ENCODE measurements around the gene NUB1. TPM values are rescaled to one million over a fixed set of nuclear protein-coding genes. Genes with fewer than 3 reads are reported as not detected.
"Not testable (repeated sequence)": the region's sequence is repeated elsewhere in the genome, so short reads cannot be mapped to it uniquely, and the experiment has no call there.

The NUB1 gene
- 10 to 100 TPM; 51.4 to 70.4 TPM for total RNA-seq

GRCh38 chr7:151341357-151342101 lies at the start of gene NUB1:
TSS of gene NUB1 (plus strand) at chr7:151341812. CDS start at chr7:151345350, 3,538 bp downstream.
- intact Hi-C loops (cut with DNase I, micrococcal nuclease): loop anchor here (1.0 to 10.0 kb wide), 11 partner anchors 9 to 1627 kb away; partner anchors contain the start of genes ABCB8 (in 1 of the 2), ABCF2 (in 1 of the 2), ACTR3C (in 1 of the 2) and GALNT11 (in 1 of the 2)
- POLR2A ChIA-PET: interaction anchor here (0.5 to 1.7 kb wide), 5 partner anchors 8 to 114 kb away, joined by 3 to 8 read pairs (median 3); partner anchors contain the start of gene ABCF2

GRCh38 chr7:151292850-151293249 lies 48.8 kb upstream of the NUB1 start:
- intact Hi-C loops (cut with DNase I, micrococcal nuclease): no loop called here
- POLR2A ChIA-PET: no interaction called here
- CTCF ChIA-PET: interaction anchor here (1.0 kb wide), 1 partner anchor 13 kb away, joined by 4 read pairs; no protein-coding TSS in a partner anchor
- Mint-ChIP-seq H3K4me3 (no peak overlapping the region), H3K4me1 (no peaks in the 10 kb centered on the region), H3K27ac (no peak overlapping the region), H3K36me3 (ENCODE audit: low read depth) (no peaks in the 10 kb centered on the region), H3K9me3 (ENCODE audit: low read depth) (peaks cover 3% of the 10 kb centered on the region), H3K27me3 (peaks cover 12% of the 10 kb centered on the region)
- DNase-seq (no peak), ATAC-seq (no peak)

More at GRCh38 chr7:151341357-151342101, at the start of gene NUB1:
- peak; percentile 82 for ATAC-seq
- Mint-ChIP-seq H3K4me3 (peak within 1 kb of the TSS; percentile 76), H3K9me3 (ENCODE audit: low read depth) (peaks cover 6% of the 10 kb centered on the region), H3K4me1 (peaks cover 46% of the 10 kb centered on the region), H3K27ac (peak within 1 kb of the TSS; percentile 78), H3K27me3 (no peaks in the 10 kb centered on the region), H3K36me3 (ENCODE audit: low read depth) (peaks cover 17% of the 10 kb centered on the region)
- CTCF ChIA-PET: interaction anchor here (0.6 to 4.0 kb wide), 9 partner anchors 9 to 107 kb away, joined by 3 to 45 read pairs (median 7); no protein-coding TSS in a partner anchor
- DNase-seq: peak; percentile 96

- DNase-seq (no peak), ATAC-seq (no peak)
- intact Hi-C loops (cut with DNase I, micrococcal nuclease): no loop called here
- ChIA-PET POLR2A (interaction anchor here (0.7 kb wide), 1 partner anchor 975 kb away, joined by 3 read pairs; no protein-coding TSS in a partner anchor), CTCF (interaction anchor here (0.6 to 1.6 kb wide), 6 partner anchors 9 to 127 kb away, joined by 3 to 5 read pairs (median 4); no protein-coding TSS in a partner anchor)
- H3K4me1 Mint-ChIP-seq: no peaks in the 10 kb centered on the region
- peaks cover 18% of the 10 kb centered on the region for H3K27me3 Mint-ChIP-seq
- peaks cover 3% of the 10 kb centered on the region for H3K9me3 Mint-ChIP-seq (ENCODE audit: low read depth)
- no peak overlapping the region for H3K27ac Mint-ChIP-seq
- H3K4me3 Mint-ChIP-seq: no peak overlapping the region
- H3K36me3 Mint-ChIP-seq (ENCODE audit: low read depth): no peaks in the 10 kb centered on the region
Measured at GRCh38 chr7:151296202-151296992, 45.2 kb upstream of the NUB1 start.

GRCh38 chr7:151298765-151299164 lies 42.8 kb upstream of the NUB1 start:
- ChIA-PET POLR2A (no interaction called here), CTCF (interaction anchor here (0.5 to 1.4 kb wide), 4 partner anchors 17 to 174 kb away, joined by 3 to 4 read pairs (median 3); no protein-coding TSS in a partner anchor)
- H3K9me3 Mint-ChIP-seq (ENCODE audit: low read depth): peaks cover 3% of the 10 kb centered on the region
- DNase-seq: no peak
- no peak for ATAC-seq
- H3K36me3 Mint-ChIP-seq (ENCODE audit: low read depth): no peaks in the 10 kb centered on the region
- peaks cover 21% of the 10 kb centered on the region for H3K27me3 Mint-ChIP-seq
- intact Hi-C loops (cut with DNase I, micrococcal nuclease): no loop called here
- H3K4me1 Mint-ChIP-seq: peaks cover 2% of the 10 kb centered on the region
- H3K27ac Mint-ChIP-seq: no peak overlapping the region
- H3K4me3 Mint-ChIP-seq: no peak overlapping the region

GRCh38 chr7:151299530-151299929 lies 42.1 kb upstream of the NUB1 start:
- CTCF ChIA-PET: interaction anchor here (1.2 to 1.4 kb wide), 3 partner anchors 17 to 175 kb away, joined by 3 to 4 read pairs (median 4); no protein-coding TSS in a partner anchor
- H3K4me3 Mint-ChIP-seq: no peak overlapping the region

GRCh38 chr7:151299940-151300645 lies 41.5 kb upstream of the NUB1 start:
- H3K27ac Mint-ChIP-seq: no peak overlapping the region
- no peaks in the 10 kb centered on the region for H3K36me3 Mint-ChIP-seq (ENCODE audit: low read depth)
- CTCF ChIA-PET: interaction anchor here (0.6 to 1.2 kb wide), 2 partner anchors 130 to 169 kb away, joined by 4 read pairs; no protein-coding TSS in a partner anchor
- DNase-seq (no peak), ATAC-seq (no peak)
- intact Hi-C loops (cut with DNase I, micrococcal nuclease): loop anchor here in 1 of 2 experiments (5.0 kb wide), 1 partner anchor 128 kb away; no protein-coding TSS in a partner anchor
- H3K27me3 Mint-ChIP-seq: peaks cover 21% of the 10 kb centered on the region
- H3K4me3 Mint-ChIP-seq: no peak overlapping the region
- peaks cover 7% of the 10 kb centered on the region for H3K4me1 Mint-ChIP-seq
- peaks cover 3% of the 10 kb centered on the region for H3K9me3 Mint-ChIP-seq (ENCODE audit: low read depth)
- POLR2A ChIA-PET: no interaction called here

More at GRCh38 chr7:151299530-151299929, 42.1 kb upstream of the NUB1 start:
- DNase-seq (no peak), ATAC-seq (no peak)
- POLR2A ChIA-PET: no interaction called here
- intact Hi-C loops (cut with DNase I, micrococcal nuclease): no loop called here
- H3K27me3 Mint-ChIP-seq: peaks cover 20% of the 10 kb centered on the region
- peaks cover 3% of the 10 kb centered on the region for H3K4me1 Mint-ChIP-seq
- peaks cover 3% of the 10 kb centered on the region for H3K9me3 Mint-ChIP-seq (ENCODE audit: low read depth)
- H3K27ac Mint-ChIP-seq: no peak overlapping the region
- H3K36me3 Mint-ChIP-seq (ENCODE audit: low read depth): no peaks in the 10 kb centered on the region

GRCh38 chr7:151301471-151302462 lies 39.8 kb upstream of the NUB1 start:
- Mint-ChIP-seq H3K36me3 (ENCODE audit: low read depth) (no peaks in the 10 kb centered on the region), H3K4me3 (no peak overlapping the region), H3K9me3 (ENCODE audit: low read depth) (no peaks in the 10 kb centered on the region), H3K27me3 (peaks cover 27% of the 10 kb centered on the region), H3K27ac (no peak overlapping the region), H3K4me1 (peaks cover 8% of the 10 kb centered on the region)
- ChIA-PET POLR2A (no interaction called here), CTCF (interaction anchor here (0.5 to 1.6 kb wide), 7 partner anchors 8 to 319 kb away, joined by 3 to 4 read pairs (median 3); no protein-coding TSS in a partner anchor)
- ATAC-seq (no peak), DNase-seq (no peak)
- intact Hi-C loops (cut with DNase I, micrococcal nuclease): loop anchor here in 1 of 2 experiments (2.0 to 5.0 kb wide), 2 partner anchors 57 to 129 kb away; no protein-coding TSS in a partner anchor

- H3K36me3 Mint-ChIP-seq (ENCODE audit: low read depth); H3K27ac Mint-ChIP-seq; ATAC-seq; H3K4me3 Mint-ChIP-seq; H3K4me1 Mint-ChIP-seq; POLR2A ChIA-PET; H3K9me3 Mint-ChIP-seq (ENCODE audit: low read depth); DNase-seq: not testable (repeated sequence)
- intact Hi-C loops (cut with DNase I, micrococcal nuclease): loop anchor here in 1 of 2 experiments (5.0 kb wide), 1 partner anchor 132 kb away; no protein-coding TSS in a partner anchor
- CTCF ChIA-PET: interaction anchor here (0.5 to 4.4 kb wide), 14 partner anchors 12 to 180 kb away, joined by 3 to 30 read pairs (median 6); no protein-coding TSS in a partner anchor
- peaks cover 27% of the 10 kb centered on the region for H3K27me3 Mint-ChIP-seq
Measured at GRCh38 chr7:151304251-151304650, 37.4 kb upstream of the NUB1 start.

GRCh38 chr7:151304856-151305255 lies 36.8 kb upstream of the NUB1 start:
- H3K36me3 Mint-ChIP-seq (ENCODE audit: low read depth): no peaks in the 10 kb centered on the region
- peak overlapping the region; percentile 3 for H3K27ac Mint-ChIP-seq
- ATAC-seq (no peak), DNase-seq (no peak)
- intact Hi-C loops (cut with DNase I, micrococcal nuclease): loop anchor here in 1 of 2 experiments (5.0 kb wide), 1 partner anchor 133 kb away; no protein-coding TSS in a partner anchor
- ChIA-PET POLR2A (interaction anchor here (0.6 kb wide), 1 partner anchor 1706 kb away, joined by 3 read pairs; no protein-coding TSS in a partner anchor), CTCF (interaction anchor here (0.6 to 4.4 kb wide), 16 partner anchors 11 to 181 kb away, joined by 3 to 30 read pairs (median 4); partner anchors contain the start of genes ABCF2 and NUB1)
- H3K9me3 Mint-ChIP-seq (ENCODE audit: low read depth): no peaks in the 10 kb centered on the region
- no peak overlapping the region for H3K4me3 Mint-ChIP-seq
- peaks cover 8% of the 10 kb centered on the region for H3K4me1 Mint-ChIP-seq
- peaks cover 23% of the 10 kb centered on the region for H3K27me3 Mint-ChIP-seq

Data from activated CD4-positive, alpha-beta T cell treated with anti-CD3 and anti-CD28 coated beads for 36 hours (primary cell).